Stimulated activated CD4-positive, alpha-beta T cell treated with anti-CD3 and anti-CD28 coated beads, Interleukin-4, amount 100 ng/mL, for 48 hours (primary cell): Measurements from ENCODE around the gene PTGFRN.
A peak's percentile ranks its signal among the peaks of the same experiment; 100 is the strongest.
"Not testable (repeated sequence)": the region's sequence is repeated elsewhere in the genome, so short reads cannot be mapped to it uniquely, and the experiment has no call there.

ENCODE experiments used
- DNase-seq, 2 donors: peaks; one replicate each; pipeline ENCODE4 v3.0.0-alpha.2; 2020; ENCODE audit warnings: low read depth in 2 of 2

The PTGFRN gene

DNA sequence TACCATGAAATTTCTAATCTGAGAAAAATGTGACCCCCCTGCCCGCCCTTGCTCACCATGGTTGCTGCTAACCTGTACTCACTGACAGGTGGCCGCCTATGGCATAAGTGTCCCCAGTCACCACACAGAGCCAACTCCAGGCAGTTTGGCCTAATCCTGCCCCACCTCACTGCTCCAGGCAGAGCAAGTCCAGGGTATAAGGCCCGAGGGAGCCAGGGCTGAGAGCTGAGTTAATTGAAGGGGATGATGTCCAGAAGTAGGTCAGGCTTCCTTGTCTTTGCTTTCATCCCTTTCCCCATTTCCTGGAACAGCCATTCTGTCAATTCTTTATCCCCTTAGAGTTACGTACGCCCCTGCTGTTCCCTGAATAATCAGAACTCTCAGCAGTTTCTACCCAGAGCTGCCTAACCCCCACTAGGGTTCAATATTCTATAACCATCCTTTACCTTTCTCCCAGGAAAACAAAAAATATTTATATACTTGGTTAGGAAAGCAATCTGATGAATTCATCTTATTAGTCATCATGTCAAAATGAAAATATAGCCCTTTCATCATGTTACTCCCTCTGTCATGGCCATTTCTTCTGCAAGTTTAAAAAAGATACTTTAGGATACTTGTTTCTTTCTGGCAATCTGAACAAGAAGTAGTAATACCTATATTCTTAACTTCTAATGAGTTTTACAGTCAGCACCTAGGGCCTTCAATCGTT is 62.4 kb downstream of the PTGFRN start:
- no peak for DNase-seq

DNA sequence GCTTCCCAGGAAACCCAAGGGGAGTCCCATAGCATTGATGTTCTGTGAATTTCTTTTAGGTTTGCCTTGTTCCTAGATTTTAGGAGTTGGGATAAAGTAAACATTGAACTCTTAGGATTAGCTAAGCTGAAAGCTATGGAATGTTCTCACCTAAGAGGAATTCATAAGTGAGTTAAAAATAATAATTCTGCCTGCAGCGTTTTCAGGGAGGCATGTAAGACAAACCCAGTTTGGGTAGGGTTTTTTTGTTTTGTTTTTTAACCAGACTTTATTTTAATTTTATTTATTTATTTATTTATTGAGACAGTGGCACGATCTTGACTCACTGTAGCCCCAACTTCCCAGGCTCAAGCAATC is 62.9 kb downstream of the PTGFRN start:
- DNase-seq = no peak

DNA sequence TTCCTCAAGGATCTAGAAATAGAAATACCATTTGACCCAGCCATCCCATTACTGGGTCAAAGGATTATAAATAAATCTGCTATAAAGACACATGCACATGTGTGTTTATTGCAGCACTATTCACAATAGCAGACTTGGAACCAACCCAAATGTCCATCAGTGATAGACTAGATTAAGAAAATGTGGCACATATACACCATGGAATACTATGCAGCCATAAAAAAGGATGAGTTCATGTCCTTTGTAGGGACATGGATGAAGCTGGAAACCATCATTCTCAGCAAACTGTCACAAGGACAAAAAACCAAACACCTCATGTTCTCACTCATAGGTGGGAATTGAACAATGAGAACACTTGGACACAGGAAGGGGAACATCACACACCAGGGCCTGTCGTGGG is 70.6 kb downstream of the PTGFRN start:
- not testable (repeated sequence) for DNase-seq

DNA sequence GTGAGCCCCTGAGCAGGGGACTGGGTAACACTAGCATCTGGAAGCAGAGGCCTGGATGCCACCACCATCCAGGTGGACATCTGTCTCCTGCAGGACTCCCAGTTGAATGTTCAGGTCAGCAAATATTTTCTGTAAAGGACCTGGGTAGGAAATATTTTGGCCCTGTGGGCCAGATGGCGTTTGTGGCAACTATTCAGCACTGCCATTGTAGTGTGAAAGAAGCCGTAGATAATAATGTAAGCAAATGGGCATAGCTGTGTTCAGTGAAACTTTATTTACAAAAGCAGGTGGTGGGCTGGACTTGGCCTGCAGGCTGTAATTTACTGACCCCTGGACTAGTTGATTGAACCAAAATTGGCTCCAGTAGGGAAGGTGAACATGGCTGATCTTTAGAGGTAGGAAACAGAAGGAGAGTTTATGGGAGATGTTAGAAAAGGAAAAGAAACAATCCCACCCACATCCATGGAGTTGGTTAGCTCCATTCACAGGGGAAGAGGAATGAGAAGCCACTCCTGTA is 71.9 kb downstream of the PTGFRN start:
- DNase-seq = no peak

DNA sequence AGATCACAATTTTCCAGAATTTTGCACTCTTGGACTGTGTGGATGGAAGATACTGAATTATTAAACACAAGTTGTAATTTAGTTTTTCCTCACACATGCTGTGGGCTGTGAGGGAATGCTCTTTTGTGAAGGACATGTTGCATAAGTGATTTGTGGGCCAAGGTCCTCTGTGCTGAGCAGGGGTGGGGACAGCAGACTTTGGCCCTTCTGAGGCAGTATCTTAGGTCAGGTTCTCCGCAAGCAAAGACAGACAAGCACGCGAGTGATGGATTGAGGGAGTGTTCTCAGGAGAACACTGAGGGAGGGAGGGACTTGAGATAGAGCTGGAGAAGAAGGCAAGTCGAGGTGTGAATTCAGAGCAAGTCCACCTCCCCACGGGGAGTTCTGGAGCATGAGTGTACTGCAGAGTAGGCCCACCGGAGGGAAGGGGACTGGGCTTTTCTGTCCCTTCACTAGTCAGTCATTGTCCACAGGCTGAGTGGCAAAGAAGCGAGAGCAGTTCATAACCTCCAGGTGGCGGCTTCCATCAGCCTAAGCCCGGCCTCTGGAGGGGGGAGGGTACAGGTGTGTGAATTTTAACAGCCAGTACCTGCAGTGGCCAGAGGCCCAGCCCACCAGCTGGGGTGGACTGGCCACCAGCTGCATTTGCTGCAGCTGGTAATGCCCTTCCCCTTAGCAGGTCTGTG is 72.7 kb downstream of the PTGFRN start:
- DNase-seq = no peak

DNA sequence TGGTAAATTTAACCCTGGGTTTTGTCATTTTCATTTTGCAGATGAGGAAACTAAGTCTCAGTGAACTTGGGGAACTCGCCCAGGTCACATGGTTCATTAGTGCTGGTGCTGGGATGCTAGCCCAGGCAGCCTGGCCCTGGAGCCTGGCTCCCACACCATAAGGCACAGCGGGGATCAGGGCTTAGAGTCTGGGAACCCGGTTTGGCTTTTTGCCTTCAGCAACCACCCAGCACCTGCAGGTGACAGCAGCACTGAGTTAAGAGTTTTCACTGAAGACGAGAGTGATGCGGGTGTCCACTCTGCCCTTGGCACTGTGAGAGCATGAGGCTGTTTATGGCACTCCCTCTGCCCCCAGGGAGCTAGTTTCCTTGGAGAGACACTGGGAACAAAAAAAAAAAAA is 73.4 kb downstream of the PTGFRN start:
- no peak for DNase-seq

DNA sequence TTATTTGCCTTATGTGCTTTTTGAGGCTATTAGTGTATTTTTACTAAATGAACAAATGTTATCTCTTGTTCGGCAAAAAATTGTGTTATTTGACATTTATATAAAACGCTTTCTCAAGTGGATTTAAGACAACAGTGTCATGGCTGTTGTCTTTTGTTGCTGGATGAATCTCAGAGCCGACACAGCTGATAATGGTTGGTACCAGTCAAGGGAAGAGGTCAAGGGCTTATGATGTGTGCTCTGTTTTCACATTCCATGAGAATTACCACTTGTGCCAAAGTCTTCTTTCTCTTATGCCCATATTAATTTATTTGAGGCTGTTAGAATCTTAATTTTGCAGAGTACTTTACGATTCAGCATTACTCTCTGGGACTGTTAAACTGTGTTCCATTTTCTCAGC is 74.0 kb downstream of the PTGFRN start:
- no peak for DNase-seq

DNA sequence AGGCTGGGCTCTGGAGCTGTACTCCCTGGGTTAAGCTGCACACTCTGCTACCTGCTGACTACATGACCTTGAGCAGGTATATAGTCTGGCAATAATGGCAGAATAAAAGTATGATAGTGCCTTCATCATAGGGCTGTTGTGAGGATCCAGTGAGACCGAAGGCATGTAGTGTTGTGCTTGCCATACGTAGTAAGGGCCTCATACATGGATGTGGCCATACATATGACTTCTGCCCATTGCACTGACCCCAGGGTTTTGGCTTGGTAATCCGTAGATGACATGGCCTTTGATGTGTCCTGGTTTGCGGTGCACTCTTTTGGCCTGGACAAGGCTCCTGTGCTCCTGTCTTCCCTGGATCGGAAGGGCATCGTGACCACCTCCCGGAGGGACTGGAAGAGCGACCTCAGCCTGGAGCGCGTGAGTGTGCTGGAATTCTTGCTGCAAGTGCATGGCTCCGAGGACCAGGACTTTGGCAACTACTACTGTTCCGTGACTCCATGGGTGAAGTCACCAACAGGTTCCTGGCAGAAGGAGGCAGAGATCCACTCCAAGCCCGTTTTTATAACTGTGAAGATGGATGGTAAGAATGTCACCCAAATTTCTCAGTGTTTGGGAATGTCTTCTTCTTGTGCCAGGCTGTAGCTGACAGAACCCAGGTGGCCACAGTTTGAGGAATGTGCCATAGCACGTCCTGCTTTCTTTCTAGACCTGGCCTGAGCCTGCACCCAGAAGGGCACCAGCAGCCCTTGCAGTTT is 74.9 kb downstream of the PTGFRN start:
- DNase-seq = no peak

DNA sequence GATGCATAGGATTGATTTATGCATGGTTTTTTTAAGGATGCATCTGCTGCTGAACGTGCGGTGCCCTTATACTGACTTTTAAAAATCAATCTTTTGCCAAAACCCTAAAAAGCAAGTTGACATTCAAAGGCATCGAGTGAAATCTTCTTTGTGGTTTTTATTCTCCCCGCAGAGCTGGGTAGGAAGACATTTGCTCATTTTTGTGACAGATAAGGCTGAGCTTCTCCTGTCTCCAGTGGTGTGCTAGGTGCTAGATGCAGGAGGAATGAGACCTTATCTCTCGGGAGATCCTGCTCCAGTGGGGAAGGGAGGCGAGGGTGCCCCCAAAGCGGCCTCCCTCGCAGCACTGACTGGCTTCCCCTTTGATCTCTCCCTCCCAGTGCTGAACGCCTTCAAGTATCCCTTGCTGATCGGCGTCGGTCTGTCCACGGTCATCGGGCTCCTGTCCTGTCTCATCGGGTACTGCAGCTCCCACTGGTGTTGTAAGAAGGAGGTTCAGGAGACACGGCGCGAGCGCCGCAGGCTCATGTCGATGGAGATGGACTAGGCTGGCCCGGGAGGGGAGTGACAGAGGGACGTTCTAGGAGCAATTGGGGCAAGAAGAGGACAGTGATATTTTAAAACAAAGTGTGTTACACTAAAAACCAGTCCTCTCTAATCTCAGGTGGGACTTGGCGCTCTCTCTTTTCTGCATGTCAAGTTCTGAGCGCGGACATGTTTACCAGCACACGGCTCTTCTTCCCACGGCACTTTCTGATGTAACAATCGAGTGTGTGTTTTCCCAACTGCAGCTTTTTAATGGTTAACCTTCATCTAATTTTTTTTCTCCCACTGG is 76.9 kb downstream of the PTGFRN start:
- peak; percentile 14 to 16 for DNase-seq

DNA sequence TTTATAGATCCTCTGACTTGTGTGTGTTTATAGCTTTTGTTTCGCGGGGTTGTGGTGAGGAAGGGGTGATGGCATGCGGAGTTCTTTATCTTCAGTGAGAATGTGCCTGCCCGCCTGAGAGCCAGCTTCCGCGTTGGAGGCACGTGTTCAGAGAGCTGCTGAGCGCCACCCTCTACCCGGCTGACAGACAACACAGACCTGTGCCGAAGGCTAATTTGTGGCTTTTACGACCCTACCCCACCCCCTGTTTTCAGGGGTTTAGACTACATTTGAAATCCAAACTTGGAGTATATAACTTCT is 77.5 kb downstream of the PTGFRN start:
- peak; percentile 56 to 57 for DNase-seq

DNA sequence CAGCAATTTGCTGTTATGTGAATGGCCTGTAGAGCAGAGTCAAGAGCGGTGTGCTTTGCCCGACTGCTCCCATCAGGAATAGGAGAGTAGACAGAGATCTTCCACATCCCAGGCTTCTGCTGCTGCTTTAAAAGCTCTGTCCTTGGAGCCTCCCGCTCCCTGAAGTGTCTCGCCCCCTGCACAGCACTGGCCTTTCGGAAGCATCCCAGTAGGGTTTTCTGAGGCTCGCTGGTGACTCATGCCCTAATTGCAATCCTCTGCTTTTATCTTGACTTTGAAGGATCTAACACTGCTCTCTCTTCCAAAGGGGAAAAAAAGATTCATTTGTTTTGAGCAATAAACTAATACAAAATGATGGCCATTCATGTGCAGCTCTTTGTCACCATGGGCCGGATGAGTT is 78.5 kb downstream of the PTGFRN start:
- no peak for DNase-seq

DNA sequence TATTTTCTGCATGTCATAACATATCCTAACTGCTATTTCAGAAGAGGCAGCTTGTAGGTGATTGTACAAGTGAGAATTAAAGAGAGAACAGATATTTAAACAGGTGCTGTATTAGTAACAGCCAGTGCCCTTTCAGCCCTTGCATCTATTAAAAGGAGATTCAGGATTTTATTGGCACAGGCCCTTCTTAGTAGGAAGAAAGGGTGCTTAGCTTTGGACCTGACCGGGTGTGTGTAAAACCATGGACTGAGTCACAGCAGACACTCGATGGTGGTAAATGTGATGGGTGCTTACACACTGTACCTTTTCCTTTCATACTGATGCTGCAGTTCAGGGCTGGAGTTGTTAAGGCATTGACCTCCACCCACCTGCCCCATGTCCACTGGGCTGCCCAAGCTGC is 79.2 kb downstream of the PTGFRN start:
- DNase-seq = no peak

DNA sequence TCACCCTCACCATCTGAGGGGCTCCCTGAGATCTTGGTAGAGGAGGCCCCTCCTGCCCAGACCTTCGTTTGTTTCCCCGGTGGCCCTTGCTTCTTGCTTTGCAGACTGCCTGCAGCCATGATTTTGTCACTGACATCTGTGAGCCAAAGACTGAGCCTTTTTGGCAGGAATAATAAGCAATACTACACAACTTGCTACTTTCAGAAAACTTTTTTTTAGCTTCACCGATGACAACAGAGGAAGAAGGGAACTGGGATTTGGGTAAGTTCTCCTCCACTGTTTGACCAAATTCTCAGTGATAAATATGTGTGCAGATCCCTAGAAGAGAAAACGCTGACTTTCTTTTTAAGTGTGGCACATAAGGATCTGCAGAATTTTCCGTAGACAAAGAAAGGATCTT is 80.1 kb downstream of the PTGFRN start:
- no peak for DNase-seq

DNA sequence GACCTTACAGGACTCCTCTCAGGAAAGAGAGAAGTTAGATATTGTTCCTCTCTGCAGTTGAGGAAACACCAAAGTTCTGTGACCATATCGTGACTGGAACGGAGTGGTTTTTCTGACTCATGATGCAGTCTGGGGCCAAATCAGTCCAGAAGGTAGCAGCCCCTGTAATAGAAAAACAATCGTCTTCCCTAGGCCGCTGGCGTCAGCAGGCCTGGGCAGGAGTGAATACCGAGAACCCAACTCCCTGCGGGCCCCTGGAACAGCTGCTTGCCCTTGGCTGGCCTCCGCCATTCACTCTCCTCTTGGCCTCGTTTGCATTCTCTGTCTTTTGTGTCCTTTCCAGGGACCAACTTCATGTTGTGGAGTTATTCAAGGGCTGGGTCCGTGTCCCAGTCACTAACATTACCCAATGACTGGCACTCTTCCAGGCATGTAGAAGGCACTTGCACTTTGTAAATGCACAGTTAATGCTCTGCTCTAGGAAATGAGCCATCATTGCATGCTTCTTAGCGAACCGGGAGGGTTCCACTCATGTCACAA is 81.0 kb downstream of the PTGFRN start:
- no peak for DNase-seq

DNA sequence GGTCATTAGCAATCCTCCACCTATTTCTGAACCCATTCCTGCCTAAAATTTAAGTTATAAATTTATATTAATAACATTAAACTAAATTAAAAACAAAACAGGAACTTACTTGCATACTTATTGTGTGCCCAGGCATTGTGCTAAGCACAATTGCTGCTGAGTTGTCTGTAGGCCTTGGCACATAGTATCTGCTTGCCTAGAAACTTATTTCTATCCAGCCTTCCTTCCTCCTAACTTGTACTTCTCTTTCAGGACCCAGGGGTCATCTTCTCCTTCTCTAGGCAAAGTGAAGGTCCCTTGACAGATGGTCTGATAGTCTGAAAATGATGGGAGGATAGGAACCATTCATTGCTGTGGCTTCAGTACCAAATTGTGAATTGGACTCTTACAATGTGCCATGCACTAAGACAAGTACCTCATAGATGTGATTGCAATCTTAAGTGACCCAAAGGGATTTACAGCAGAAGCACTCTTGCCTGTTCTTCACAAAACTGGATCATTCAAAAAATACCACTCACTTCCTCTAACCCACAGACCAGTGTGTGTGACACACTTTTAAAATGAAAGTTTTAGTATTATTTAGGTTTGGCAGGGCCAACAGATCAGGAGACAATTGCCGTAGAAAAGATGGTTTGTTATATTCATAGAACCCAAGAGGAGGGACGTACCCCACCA is 81.6 kb downstream of the PTGFRN start:
- DNase-seq = no peak

DNA sequence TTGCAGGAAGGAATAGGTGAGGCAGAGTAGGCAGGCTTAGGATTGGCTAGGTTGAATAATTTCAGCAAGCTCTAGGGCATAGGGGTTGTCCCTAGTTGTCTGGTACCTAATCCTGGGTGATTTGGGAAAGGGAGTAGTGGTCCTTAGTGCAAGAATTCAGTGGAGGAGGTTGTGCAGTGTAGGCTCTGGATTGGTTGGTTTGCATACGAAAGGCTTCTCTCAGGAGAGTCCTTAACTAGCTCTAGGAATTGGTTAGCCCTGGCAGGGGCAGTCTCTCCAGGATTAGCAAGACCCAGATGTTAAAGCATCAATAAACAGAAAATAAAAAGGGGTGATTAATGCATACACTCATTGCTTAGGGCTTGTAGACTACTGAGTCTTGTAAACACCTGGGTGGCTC is 82.2 kb downstream of the PTGFRN start:
- no peak for DNase-seq

DNA sequence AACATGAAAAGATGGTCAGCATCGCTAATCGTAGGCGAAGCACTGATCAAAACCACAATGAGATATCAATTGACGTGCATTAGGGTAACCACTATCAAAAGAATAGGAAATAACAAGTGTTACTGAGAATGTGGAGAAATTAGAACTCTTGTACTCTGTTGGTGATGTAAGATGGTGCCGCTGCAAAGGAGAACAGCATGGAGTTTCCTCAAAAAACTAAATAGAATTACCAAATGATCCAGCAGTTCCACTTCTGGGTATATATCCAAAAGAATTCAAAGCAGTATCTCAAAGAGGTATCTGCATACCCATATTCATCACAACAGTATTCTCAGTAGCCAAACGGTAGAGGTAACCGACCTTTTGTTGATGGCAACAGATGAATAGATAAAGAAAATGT is 83.6 kb downstream of the PTGFRN start:
- DNase-seq = no peak

DNA sequence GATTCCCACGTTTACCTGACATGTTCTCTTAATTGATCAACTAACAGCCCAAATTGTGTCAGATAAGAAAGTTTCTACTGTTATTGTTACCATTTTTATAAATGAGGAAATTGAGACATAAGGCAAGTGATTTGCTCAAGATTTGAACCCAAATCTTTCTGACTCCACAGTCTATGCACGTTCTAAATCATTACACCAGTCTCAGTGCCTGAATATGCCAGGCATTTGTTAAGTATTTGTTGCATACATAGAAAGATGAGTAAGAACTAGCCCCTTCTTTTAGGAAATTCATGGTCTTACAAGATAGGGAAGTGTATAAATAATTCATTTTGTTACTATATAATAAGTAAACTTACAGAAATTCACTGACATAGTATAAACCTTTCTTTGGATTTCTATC is 84.7 kb downstream of the PTGFRN start:
- DNase-seq = no peak

DNA sequence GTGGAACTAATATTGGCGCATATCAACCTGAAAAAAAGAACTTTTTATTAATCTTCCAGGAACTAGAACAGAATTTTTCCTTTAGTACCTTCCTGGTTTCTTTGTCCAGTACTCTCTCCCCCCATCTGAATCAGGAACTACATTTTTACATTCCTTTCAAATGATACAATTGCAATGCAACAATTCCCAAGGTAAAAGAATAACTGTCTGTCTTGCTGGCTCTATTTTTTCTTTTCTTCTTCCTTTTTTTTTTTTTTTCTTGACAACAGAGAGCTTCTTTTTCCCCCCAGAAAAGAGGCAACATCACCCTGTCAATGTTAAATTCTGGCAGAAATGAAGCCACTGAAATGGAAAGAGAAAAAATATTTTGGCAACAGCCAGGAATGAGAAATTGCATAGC is 87.3 kb downstream of the PTGFRN start:
- no peak for DNase-seq

DNA sequence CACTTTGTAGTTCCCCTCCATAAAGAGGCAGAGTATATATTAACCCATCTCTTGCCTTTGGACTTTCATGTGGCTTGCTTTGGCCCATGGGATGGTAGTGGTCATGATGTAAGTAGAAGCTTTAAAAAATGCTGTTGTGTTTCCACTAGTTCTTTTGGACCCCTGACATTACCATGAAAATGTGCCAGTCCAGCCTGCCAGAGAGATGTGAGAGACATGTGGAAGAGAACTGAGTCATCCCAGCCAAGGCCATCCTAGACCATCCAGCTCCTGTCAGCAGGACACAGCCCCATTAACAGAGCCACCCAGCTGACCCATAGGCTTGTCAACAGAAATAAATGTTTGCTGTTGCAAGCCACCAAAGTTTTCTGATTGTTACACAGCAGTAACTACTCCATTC is 87.9 kb downstream of the PTGFRN start:
- no peak for DNase-seq

DNA sequence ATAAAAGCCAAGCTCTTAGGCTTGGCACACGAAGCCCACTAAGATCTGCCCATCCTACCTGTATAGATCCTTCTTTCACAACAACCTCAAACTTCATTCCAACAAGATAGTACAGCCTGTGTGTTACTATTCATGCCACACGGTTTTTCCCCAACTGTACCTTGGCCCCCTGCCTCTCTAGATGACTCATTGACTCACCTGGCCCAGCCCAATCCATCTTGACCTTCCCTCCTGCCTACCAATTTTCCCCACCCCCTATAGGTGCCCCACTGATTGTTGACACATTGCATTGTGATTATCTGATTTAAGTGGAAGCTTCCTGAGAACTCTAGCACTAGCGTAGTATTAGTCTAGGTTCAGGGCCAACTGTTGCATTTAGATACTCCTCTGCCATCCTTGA is 89.9 kb downstream of the PTGFRN start:
- no peak for DNase-seq
